H1 (cell line): Measurements from ENCODE around the gene LY6G5C.

Source experiments
- CHD1 ChIP-seq: IDR thresholded peaks from 2 replicates; pipeline ENCODE4 v1.6.1; 2012; ENCODE audit warnings: low read depth, low read length, improper control_type of control experiment
- CTCF ChIP-seq, 3 experiments: IDR thresholded peaks; 1 replicate in 2 of 3; 2 replicates in 1 of 3; pipeline versions ENCODE4 v1.5.1 to v1.6.1; 2011; ENCODE audit warnings: low read length in 3 of 3, mild to moderate bottlenecking in 3 of 3, inconsistent platforms in 2 of 3, low read depth in 1 of 3, moderate library complexity in 1 of 3; ENCODE audit not compliant: insufficient read depth in 1 of 3; ENCODE audit errors: control extremely low read depth in 1 of 3
- EP300 ChIP-seq, 2 experiments: IDR thresholded peaks; 1 replicate in 1 of 2; 2 replicates in 1 of 2; pipeline ENCODE4 v1.6.1; 2011 to 2012; ENCODE audit warnings: low read depth in 2 of 2, low read length in 2 of 2, mild to moderate bottlenecking in 2 of 2, borderline replicate concordance in 1 of 2, inconsistent platforms in 1 of 2, moderate library complexity in 1 of 2
- FOSL1 ChIP-seq: IDR thresholded peaks from 2 replicates; pipeline ENCODE4 v1.6.1; 2011; ENCODE audit warnings: mild to moderate bottlenecking, low read depth, low read length, moderate library complexity; ENCODE audit not compliant: insufficient read depth
- POLR2A ChIP-seq, 2 experiments: IDR thresholded peaks; 1 replicate in 1 of 2; 2 replicates in 1 of 2; pipeline ENCODE4 v1.6.1; 2011; ENCODE audit warnings: low read depth in 2 of 2, low read length in 2 of 2, mild to moderate bottlenecking in 2 of 2; ENCODE audit errors: control extremely low read depth in 1 of 2
- SIN3A ChIP-seq, 2 experiments: IDR thresholded peaks in 1 of 2; conservative IDR thresholded peaks in 1 of 2; 2 replicates each; pipeline ENCODE4 v1.6.1; 2011 to 2012; ENCODE audit warnings: low read length in 2 of 2, improper control_type of control experiment in 1 of 2, low read depth in 1 of 2, mild to moderate bottlenecking in 1 of 2
- TCF12 ChIP-seq: IDR thresholded peaks from 2 replicates; pipeline ENCODE4 v1.6.1; 2011; ENCODE audit warnings: low read depth, mild to moderate bottlenecking, low read length
- YY1 ChIP-seq: IDR thresholded peaks from 2 replicates; pipeline ENCODE4 v1.6.1; 2011; ENCODE audit warnings: low read depth, mild to moderate bottlenecking, low read length

- TF ChIP-seq CTCF (IDR thresholded peaks at IDR 0.05; ENCODE audit: control extremely low read depth in 1 of 3, insufficient read depth in 1 of 3, low read depth in 1 of 3, low read length in 3 of 3) (peak; percentile 52 to 74 (median 72); a peak in 3 of 4 replicates), POLR2A (IDR thresholded peaks at IDR 0.05; ENCODE audit: control extremely low read depth in 1 of 2, low read depth in 2 of 2, low read length in 2 of 2) (no peak), EP300 (IDR thresholded peaks at IDR 0.05; ENCODE audit: borderline replicate concordance in 1 of 2, low read depth in 2 of 2, low read length in 2 of 2) (no peak), SIN3A (conservative IDR thresholded peaks at IDR 0.05 in 1 of 2, IDR thresholded peaks at IDR 0.05 in 1 of 2; ENCODE audit: low read depth in 1 of 2, low read length in 2 of 2) (no peak), YY1 (peak; percentile 34; the same call in 1 of the 2 replicates), TCF12 (no peak), FOSL1 (no peak), CHD1 (no peak)
These were observed 36.8 kb upstream of the LY6G5C start for GRCh38 chr6:31717499-31718222.
